HepG2 (cell line): Measurements from ENCODE around the gene LYST. TPM values are rescaled to one million over a fixed set of nuclear protein-coding genes. Genes with fewer than 3 reads are reported as not detected.

Experiments used
- ATAC-seq: fragments of 200-7000 bp; cut with Tn5 transposase; 3 replicates; pipeline ENCODE4 v1.9.1; 2020; ENCODE audit warnings: mild to moderate bottlenecking, moderate library complexity
- BruUV-seq: library from RNA; stranded (reverse); fragments of 400-500 nt; replicated peaks from 2 replicates; lab custom pipeline; 2021; lab: Mats Ljungman, UMichigan
- CTCF ChIA-PET: fragments of 300-600 bp; formaldehyde crosslinking; extraction: SDS; loops from one replicate; lab custom pipeline; 2021; ENCODE audit warnings: low total read pairs, inconsistent platforms, low intra/inter-chr PET ratio; lab: Yijun Ruan, JAX
- POLR2A ChIA-PET: fragments of 350-600 bp; sonication (Branson Sonifier 250); formaldehyde crosslinking; loops from one replicate; lab custom pipeline; 2020; ENCODE audit warnings: antibody characterized with exemption, inconsistent platforms; lab: Yijun Ruan, JAX
- DNase-seq: peaks from one replicate; pipeline ENCODE4 v3.0.0-alpha.2; 2015; ENCODE audit warnings: low spot score
- FAIRE-seq: peaks from 3 replicates; lab custom pipeline; 2011; peaks lifted over from hg19 to GRCh38; lab: Jason Lieb, UNC
- H2AFZ ChIP-seq: one replicate; pipeline ENCODE4 v1.6.1; 2011; ENCODE audit warnings: low read length, inconsistent platforms
- H3K27ac ChIP-seq: fragments of 300-600 bp; 3 replicates; pipeline ENCODE4 v1.8.0; 2011; ENCODE audit warnings: mixed run types, mild to moderate bottlenecking, mixed read lengths, low read length, inconsistent platforms; ENCODE audit not compliant: insufficient read depth; ENCODE audit errors: extremely low read length
- H3K27me3 ChIP-seq, 2 experiments: fragments of 200-600 bp in 1 of 2; 2 replicates in 1 of 2; 3 replicates in 1 of 2; pipeline versions ENCODE4 v1.6.0 to v1.8.0; 2011; ENCODE audit warnings: low read length in 2 of 2, mild to moderate bottlenecking in 2 of 2, moderate library complexity in 2 of 2, inconsistent platforms in 1 of 2; ENCODE audit not compliant: insufficient read depth in 2 of 2, control insufficient read depth in 1 of 2
- H3K36me3 ChIP-seq, 2 experiments: fragments of 200-600 bp in 1 of 2; replicated peaks in 1 of 2; 2 replicates in 1 of 2; 3 replicates in 1 of 2; pipeline versions ENCODE4 v1.5.1 to v1.8.0; 2011; ENCODE audit warnings: low read length in 2 of 2, inconsistent platforms in 1 of 2; ENCODE audit not compliant: insufficient read depth in 2 of 2, control insufficient read depth in 1 of 2
- H3K4me1 ChIP-seq: 2 replicates; pipeline ENCODE4 v1.5.1; 2012; ENCODE audit warnings: low read length, inconsistent platforms; ENCODE audit not compliant: insufficient read depth
- H3K4me2 ChIP-seq: 2 replicates; pipeline ENCODE4 v1.6.0; 2011; ENCODE audit warnings: low read depth, low read length, inconsistent platforms
- H3K4me3 ChIP-seq, 3 experiments: fragments of 200-600 bp in 1 of 3; sonication (generic), shearing (Covaris generic) in 1 of 3; replicated peaks in 1 of 3; 2 replicates each; pipeline ENCODE4 v1.5.1; 2011 to 2016; ENCODE audit warnings: low read length in 3 of 3, inconsistent platforms in 2 of 3, low read depth in 2 of 3, mild to moderate bottlenecking in 2 of 3, control low read depth in 1 of 3, mixed read lengths in 1 of 3; ENCODE audit not compliant: insufficient read depth in 1 of 3
- H3K79me2 ChIP-seq: one replicate; pipeline ENCODE4 v1.6.1; 2011; ENCODE audit warnings: low read length, inconsistent platforms; ENCODE audit not compliant: insufficient read depth
- H3K9ac ChIP-seq: 2 replicates; pipeline ENCODE4 v1.6.0; 2011; ENCODE audit warnings: mild to moderate bottlenecking, low read depth, low read length, inconsistent platforms; ENCODE audit not compliant: insufficient read depth
- H3K9me3 ChIP-seq: 2 replicates; pipeline ENCODE4 v1.5.1; 2012; ENCODE audit warnings: mild to moderate bottlenecking, low read length
- H4K20me1 ChIP-seq: 2 replicates; pipeline ENCODE4 v1.6.0; 2011; ENCODE audit warnings: inconsistent platforms, mild to moderate bottlenecking, low read length, moderate library complexity; ENCODE audit not compliant: insufficient read depth
- FIP1L1 ChIP-seq: fragments of 200-400 bp; formaldehyde crosslinking; IDR thresholded peaks from 2 replicates; pipeline ENCODE4 v1.6.1; 2018; ENCODE audit warnings: low read depth, mild to moderate bottlenecking, low read length, moderate library complexity, borderline replicate concordance; ENCODE audit not compliant: insufficient read depth
- IRX3 ChIP-seq: sonication (generic); formaldehyde crosslinking; IDR thresholded peaks from 2 replicates; pipeline ENCODE4 v1.8.1; 2023; ENCODE audit warnings: mild to moderate bottlenecking, low read depth, missing genetic modification reagents, borderline replicate concordance
- KDM5A ChIP-seq: fragments of 200-600 bp; sonication (generic); IDR thresholded peaks from 2 replicates; pipeline ENCODE4 v1.7.0; 2018; ENCODE audit warnings: antibody characterized with exemption, mild to moderate bottlenecking, low read length, borderline replicate concordance
- NFIC ChIP-seq: IDR thresholded peaks from 2 replicates; pipeline ENCODE4 v1.6.1; 2012; ENCODE audit warnings: mild to moderate bottlenecking, low read length, inconsistent platforms
- NONO ChIP-seq, 2 experiments: fragments of 450-650 bp in 1 of 2; sonication (generic) in 1 of 2; formaldehyde crosslinking in 1 of 2; IDR thresholded peaks in 1 of 2; conservative IDR thresholded peaks in 1 of 2; 2 replicates each; pipeline versions ENCODE4 v1.6.1 to v1.8.0; 2017 to 2022; ENCODE audit warnings: mild to moderate bottlenecking in 1 of 2, missing genetic modification reagents in 1 of 2, moderate library complexity in 1 of 2
- PHF20 ChIP-seq: sonication (generic); formaldehyde crosslinking; IDR thresholded peaks from 2 replicates; pipeline ENCODE4 v1.5.0; 2020; ENCODE audit warnings: mild to moderate bottlenecking, missing genetic modification reagents
- SALL2 ChIP-seq: sonication (generic); formaldehyde crosslinking; IDR thresholded peaks from 2 replicates; pipeline ENCODE4 v1.8.1; 2023; ENCODE audit warnings: mild to moderate bottlenecking, missing genetic modification reagents, inconsistent platforms
- SOX6 ChIP-seq, 2 experiments: fragments of 450-650 bp in 1 of 2; sonication (generic) in 1 of 2; formaldehyde crosslinking in 1 of 2; IDR thresholded peaks; 2 replicates each; pipeline versions ENCODE4 v1.4.0 to v1.6.1; 2017 to 2020; ENCODE audit warnings: antibody characterized with exemption in 1 of 2, mild to moderate bottlenecking in 1 of 2, missing genetic modification reagents in 1 of 2
- ZNF232 ChIP-seq: sonication (generic); formaldehyde crosslinking; IDR thresholded peaks from 2 replicates; pipeline ENCODE4 v1.4.0; 2020; ENCODE audit warnings: missing genetic modification reagents, borderline replicate concordance
- ZNF552 ChIP-seq: sonication (generic); formaldehyde crosslinking; IDR thresholded peaks from 2 replicates; pipeline ENCODE4 v1.9.0; 2022; ENCODE audit warnings: missing genetic modification reagents, mild to moderate bottlenecking, borderline replicate concordance
- ZNF567 ChIP-seq: sonication (generic); formaldehyde crosslinking; IDR thresholded peaks from 2 replicates; pipeline ENCODE4 v1.8.1; 2023; ENCODE audit warnings: mild to moderate bottlenecking, missing genetic modification reagents, borderline replicate concordance
- ZNF605 ChIP-seq: sonication (generic); formaldehyde crosslinking; IDR thresholded peaks from 2 replicates; pipeline ENCODE4 v1.8.0; 2022; ENCODE audit warnings: mild to moderate bottlenecking, missing genetic modification reagents
- ZNF775 ChIP-seq: sonication (generic); formaldehyde crosslinking; IDR thresholded peaks from 2 replicates; pipeline ENCODE4 v1.4.0; 2020; ENCODE audit warnings: missing genetic modification reagents, mild to moderate bottlenecking, moderate library complexity, borderline replicate concordance
- ZNF878 ChIP-seq: sonication (generic); formaldehyde crosslinking; IDR thresholded peaks from 2 replicates; pipeline ENCODE4 v1.8.1; 2023; ENCODE audit warnings: mild to moderate bottlenecking, missing genetic modification reagents, moderate library complexity
- WGBS: methylation state at CpG from one replicate; pipeline ENCODE4 v1.1.6; 2017; ENCODE audit warnings: low lambda C conversion rate; 5-methylcytosine and 5-hydroxymethylcytosine counted together
- in situ Hi-C: cut with HindIII; loops from 2 replicates; pipeline ENCODE4 v1.10.0; 2017; ENCODE audit warnings: low pct_unique_long_range_greater_than_20kb; ENCODE audit not compliant: extremely low pct_ligation_motif_present
- intact Hi-C: fragments of 100-400 bp; cut with micrococcal nuclease; formaldehyde crosslinking; loops from one replicate; pipeline ENCODE4 v1.10.0; 2022; ENCODE audit not compliant: unreplicated experiment
- polyA plus RNA-seq, 8 experiments: library from polyadenylated mRNA; depleted of rRNA in 3 of 8; stranded (reverse) in 7 of 8; unstranded in 1 of 8; fragments of >200 nt; fragmentation: Illumina TruSeq in 4 of 8; extraction: Trizol in 4 of 8; gene quantifications; 2 replicates each; pipeline versions ENCODE4 v1.2.1 to v1.2.3, GENCODE V29; 2011 to 2016; ENCODE audit warnings: low read depth in 4 of 8, missing spikeins in 1 of 8, mixed read lengths in 1 of 8; ENCODE audit not compliant: insufficient read depth in 1 of 8
- total RNA-seq, 5 experiments: library from RNA; depleted of rRNA; stranded (reverse); fragments of >200 nt; fragmentation: Illumina TruSeq; extraction: Trizol; gene quantifications; 2 replicates each; pipeline ENCODE4 v1.2.3, GENCODE V29; 2016; ENCODE audit warnings: low read depth in 1 of 5
- TF ChIP-seq, protein P1 (sequence below): sonication (generic); formaldehyde crosslinking; IDR thresholded peaks from 2 replicates; pipeline ENCODE4 v1.5.0; 2020; ENCODE audit warnings: missing genetic modification reagents

The LYST gene
- total and polyA plus RNA-seq, 2 of the 13 experiments (the other 11 are each of a cell fraction or from before 2014, with no cell fraction given) = 0.91 to 2.5 TPM

DNA sequence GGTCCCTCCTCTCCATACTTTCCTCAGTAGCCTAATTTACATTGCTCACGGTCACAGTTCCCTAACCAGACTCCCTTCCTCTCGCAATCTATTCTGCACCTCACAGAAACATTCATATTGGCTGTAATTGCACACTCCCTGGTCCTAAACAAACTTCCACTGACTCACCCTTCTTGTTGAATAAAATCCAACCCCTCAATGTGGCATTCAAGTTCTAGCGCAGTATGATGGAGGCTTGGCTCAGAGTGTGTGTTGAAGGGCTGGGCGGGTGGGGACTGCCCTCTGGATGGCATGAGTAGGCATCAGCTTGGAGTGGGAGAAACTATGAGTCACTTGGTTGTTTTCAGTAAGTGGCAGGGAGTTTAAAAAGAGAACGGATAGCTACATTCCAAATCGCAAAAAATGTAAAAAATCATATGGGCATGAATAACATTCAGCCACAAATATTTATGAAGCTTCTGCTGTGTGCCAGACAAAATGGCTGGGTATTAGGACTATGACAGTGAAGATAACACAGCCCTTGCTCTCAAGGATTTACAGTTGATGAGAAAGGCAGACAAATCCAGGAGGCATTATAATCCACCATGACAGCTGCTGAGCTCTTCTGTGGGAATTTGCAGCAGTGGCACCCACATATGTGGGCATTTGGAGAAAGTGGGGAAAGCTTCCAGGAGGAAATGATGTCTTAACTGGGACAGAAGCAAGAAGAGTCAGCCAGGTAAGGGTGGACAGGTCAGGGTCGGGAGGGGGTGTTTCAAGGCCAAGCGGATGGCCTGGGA, 42.2 kb upstream of the LYST start:
- WGBS = 54% methylated on average over 8 of the region's 8 CpGs
- no peak overlapping the region for H3K4me3 ChIP-seq
- intact Hi-C loops = no loop called here
- ATAC-seq (no peak), DNase-seq (no peak), FAIRE-seq (no peak)
- no peaks in the 10 kb centered on the region for H3K79me2 ChIP-seq
- H4K20me1 ChIP-seq = no peaks in the 10 kb centered on the region
- no peak overlapping the region for H3K9ac ChIP-seq
- POLR2A ChIA-PET = no interaction called here
- no peaks in the 10 kb centered on the region for H3K27me3 ChIP-seq
- TF ChIP-seq PHF20 (CRISPR knock-in tag) (no peak), ZNF567 (CRISPR knock-in tag) (no peak), IRX3 (CRISPR knock-in tag) (no peak), ZNF552 (CRISPR knock-in tag) (no peak), SOX6 (IDR thresholded peaks at IDR 0.05) (no peak), SOX6 (CRISPR knock-in tag; IDR thresholded peaks at IDR 0.05) (no peak), KDM5A (no peak), NONO (IDR thresholded peaks at IDR 0.05) (no peak), NONO (CRISPR knock-in tag; conservative IDR thresholded peaks at IDR 0.05) (no peak), FIP1L1 (no peak), ZNF232 (CRISPR knock-in tag) (no peak), ZNF605 (no peak), ZNF878 (no peak), NFIC (no peak), SALL2 (CRISPR knock-in tag) (no peak), ZNF775 (CRISPR knock-in tag) (no peak)
- TF ChIP-seq, protein P1, sequence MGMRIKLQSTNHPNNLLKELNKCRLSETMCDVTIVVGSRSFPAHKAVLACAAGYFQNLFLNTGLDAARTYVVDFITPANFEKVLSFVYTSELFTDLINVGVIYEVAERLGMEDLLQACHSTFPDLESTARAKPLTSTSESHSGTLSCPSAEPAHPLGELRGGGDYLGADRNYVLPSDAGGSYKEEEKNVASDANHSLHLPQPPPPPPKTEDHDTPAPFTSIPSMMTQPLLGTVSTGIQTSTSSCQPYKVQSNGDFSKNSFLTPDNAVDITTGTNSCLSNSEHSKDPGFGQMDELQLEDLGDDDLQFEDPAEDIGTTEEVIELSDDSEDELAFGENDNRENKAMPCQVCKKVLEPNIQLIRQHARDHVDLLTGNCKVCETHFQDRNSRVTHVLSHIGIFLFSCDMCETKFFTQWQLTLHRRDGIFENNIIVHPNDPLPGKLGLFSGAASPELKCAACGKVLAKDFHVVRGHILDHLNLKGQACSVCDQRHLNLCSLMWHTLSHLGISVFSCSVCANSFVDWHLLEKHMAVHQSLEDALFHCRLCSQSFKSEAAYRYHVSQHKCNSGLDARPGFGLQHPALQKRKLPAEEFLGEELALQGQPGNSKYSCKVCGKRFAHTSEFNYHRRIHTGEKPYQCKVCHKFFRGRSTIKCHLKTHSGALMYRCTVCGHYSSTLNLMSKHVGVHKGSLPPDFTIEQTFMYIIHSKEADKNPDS (CRISPR knock-in tag) = no peak
- H3K27ac ChIP-seq = no peak overlapping the region
- H3K9me3 ChIP-seq = no peaks in the 10 kb centered on the region
- no peaks in the 10 kb centered on the region for H3K36me3 ChIP-seq
- no peak overlapping the region for H3K4me2 ChIP-seq
- CTCF ChIA-PET = no interaction called here
- H3K4me1 ChIP-seq = no peaks in the 10 kb centered on the region
- BruUV-seq = no TSS peak
- H2AFZ ChIP-seq = no peak overlapping the region
- in situ Hi-C loops = no loop called here
